GM23338 (cell line): ENCODE data around the gene TIMP3. TPM values are rescaled to one million over a fixed set of nuclear protein-coding genes. Genes with fewer than 3 reads are reported as not detected.

Experiments
- ATAC-seq: fragments of 200-7000 bp; cut with Tn5 transposase; 3 replicates; pipeline ENCODE4 v1.9.1; 2020
- DNase-seq: peaks from one replicate; pipeline ENCODE4 v3.0.0-alpha.2; 2015; ENCODE audit warnings: low spot score
- H2AFZ ChIP-seq: fragments of 200-600 bp; sonication (generic); 2 replicates; pipeline ENCODE4 v1.8.0; 2016; ENCODE audit warnings: antibody characterized with exemption, mild to moderate bottlenecking, moderate library complexity
- H3F3A ChIP-seq: fragments of 200-600 bp; sonication (generic); replicated peaks from 2 replicates; pipeline ENCODE4 v1.8.0; 2017; ENCODE audit warnings: antibody characterized with exemption, mixed run types, low read depth
- H3K27ac ChIP-seq: fragments of 200-600 bp; sonication (generic); 2 replicates; pipeline ENCODE4 v1.6.1; 2016; ENCODE audit warnings: low read depth
- H3K27me3 ChIP-seq: fragments of 200-600 bp; sonication (generic); 2 replicates; pipeline ENCODE4 v1.8.0; 2016; ENCODE audit warnings: mild to moderate bottlenecking, mixed run types, moderate library complexity; ENCODE audit not compliant: insufficient read depth
- H3K36me3 ChIP-seq: fragments of 200-600 bp; sonication (generic); 2 replicates; pipeline ENCODE4 v1.8.0; 2016; ENCODE audit warnings: mild to moderate bottlenecking; ENCODE audit not compliant: insufficient read depth
- H3K4me1 ChIP-seq: fragments of 200-600 bp; sonication (generic); 2 replicates; pipeline ENCODE4 v1.8.0; 2016; ENCODE audit warnings: mild to moderate bottlenecking, moderate library complexity; ENCODE audit not compliant: insufficient read depth
- H3K4me2 ChIP-seq: fragments of 200-600 bp; sonication (generic); 2 replicates; pipeline ENCODE4 v1.7.1; 2017; ENCODE audit warnings: mixed run types
- H3K4me3 ChIP-seq: fragments of 200-600 bp; sonication (generic); 2 replicates; pipeline ENCODE4 v1.6.1; 2016; ENCODE audit warnings: mixed run types
- H3K79me2 ChIP-seq: fragments of 200-600 bp; sonication (generic); replicated peaks from 2 replicates; pipeline ENCODE4 v1.8.0; 2017; ENCODE audit warnings: mild to moderate bottlenecking; ENCODE audit not compliant: insufficient read depth
- H3K9me2 ChIP-seq: fragments of 200-600 bp; sonication (generic); 2 replicates; pipeline ENCODE4 v1.8.0; 2017; ENCODE audit not compliant: insufficient read depth
- H4K20me1 ChIP-seq: fragments of 200-600 bp; sonication (generic); replicated peaks from 2 replicates; pipeline ENCODE4 v1.8.0; 2017; ENCODE audit warnings: mild to moderate bottlenecking; ENCODE audit not compliant: insufficient read depth
- H3K27ac Mint-ChIP-seq: 2 replicates; pipeline ENCODE4 v1.8.0; 2020; ENCODE audit warnings: inconsistent platforms, mild to moderate bottlenecking, moderate library complexity, mixed read lengths
- H3K27me3 Mint-ChIP-seq: 3 replicates; pipeline ENCODE4 v1.8.0; 2022; ENCODE audit warnings: low read depth, mild to moderate bottlenecking, moderate library complexity, mixed read lengths, inconsistent platforms; ENCODE audit not compliant: insufficient read depth, poor library complexity
- H3K36me3 Mint-ChIP-seq: 3 replicates; pipeline ENCODE4 v1.8.0; 2021; ENCODE audit warnings: low read depth, mild to moderate bottlenecking, inconsistent platforms, moderate library complexity, mixed read lengths
- H3K4me1 Mint-ChIP-seq: 3 replicates; pipeline ENCODE4 v1.8.0; 2020; ENCODE audit warnings: mild to moderate bottlenecking, inconsistent platforms, mixed read lengths
- H3K4me3 Mint-ChIP-seq: 3 replicates; pipeline ENCODE4 v1.8.0; 2021; ENCODE audit warnings: moderate library complexity, mild to moderate bottlenecking, inconsistent platforms, mixed read lengths
- H3K9me3 Mint-ChIP-seq: 3 replicates; pipeline ENCODE4 v1.8.0; 2020; ENCODE audit warnings: moderate library complexity, mild to moderate bottlenecking, inconsistent platforms, mixed read lengths
- CREB1 ChIP-seq: fragments of 250-450 bp; sonication (Bioruptor Pico); IDR thresholded peaks from 2 replicates; pipeline ENCODE4 v1.5.0; 2020; ENCODE audit warnings: low read depth, mild to moderate bottlenecking, moderate library complexity
- CTCF ChIP-seq, 2 experiments: fragments of 200-600 bp in 1 of 2; sonication (generic) in 1 of 2; conservative IDR thresholded peaks; 2 replicates each; pipeline versions ENCODE4 v1.5.1 to v1.6.1; 2016 to 2017; ENCODE audit warnings: antibody characterized with exemption in 2 of 2, low read depth in 2 of 2, mild to moderate bottlenecking in 2 of 2, moderate library complexity in 1 of 2
- ETS1 ChIP-seq: IDR thresholded peaks from 2 replicates; pipeline ENCODE4 v1.6.1; 2016; ENCODE audit warnings: antibody characterized with exemption
- EZH2 ChIP-seq: fragments of 200-600 bp; sonication (generic); IDR thresholded peaks from one replicate; pipeline ENCODE4 v1.8.0; 2017; ENCODE audit warnings: antibody characterized with exemption, mild to moderate bottlenecking, low read depth; ENCODE audit not compliant: unreplicated experiment
- EZH2phosphoT487 ChIP-seq: fragments of 200-600 bp; sonication (generic); IDR thresholded peaks from one replicate; pipeline ENCODE4 v1.8.1; 2018; ENCODE audit warnings: antibody characterized with exemption; ENCODE audit not compliant: unreplicated experiment
- JUNB ChIP-seq: IDR thresholded peaks from one replicate; pipeline ENCODE4 v1.6.1; 2016; ENCODE audit warnings: antibody characterized with exemption; ENCODE audit not compliant: unreplicated experiment
- POLR2AphosphoS5 ChIP-seq: IDR thresholded peaks from 2 replicates; pipeline ENCODE4 v1.6.1; 2016; ENCODE audit warnings: antibody characterized with exemption, low read depth
- STAT1 ChIP-seq: IDR thresholded peaks from one replicate; pipeline ENCODE4 v1.6.1; 2016; ENCODE audit warnings: antibody characterized with exemption; ENCODE audit not compliant: unreplicated experiment
- ZNF114 ChIP-seq: fragments of 250-450 bp; sonication (Bioruptor Pico); IDR thresholded peaks from 2 replicates; pipeline ENCODE4 v1.5.0; 2020; ENCODE audit warnings: mild to moderate bottlenecking, moderate library complexity
- ZNF331 ChIP-seq: fragments of 250-450 bp; sonication (Bioruptor Pico); IDR thresholded peaks from 2 replicates; pipeline ENCODE4 v1.5.0; 2020; ENCODE audit warnings: low read depth, mild to moderate bottlenecking, moderate library complexity
- polyA plus RNA-seq: library from polyadenylated mRNA; unstranded; fragments of >200 nt; fragmentation: Nextera tagmentation; extraction: Ambion mirVana; gene quantifications from 2 replicates; pipeline ENCODE4 v1.2.1, GENCODE V29; 2016
- total RNA-seq: library from RNA; depleted of rRNA; stranded (reverse); fragments of >200 nt; shearing (Covaris generic); gene quantifications from 2 replicates; pipeline ENCODE4 v1.2.3, GENCODE V29; 2014
- TF ChIP-seq, protein P1 (sequence below): IDR thresholded peaks from one replicate; pipeline ENCODE4 v1.6.1; 2018; ENCODE audit warnings: antibody characterized with exemption; ENCODE audit not compliant: unreplicated experiment
- TF ChIP-seq, protein P2 (sequence below): fragments of 250-450 bp; sonication (Bioruptor Pico); IDR thresholded peaks from 2 replicates; pipeline ENCODE4 v1.5.0; 2020; ENCODE audit warnings: mild to moderate bottlenecking, moderate library complexity

TIMP3 gene
- total and polyA plus RNA-seq, 2 experiments from 2014 or later = 1.4 to 4.3 TPM

- TF ChIP-seq, protein P1, sequence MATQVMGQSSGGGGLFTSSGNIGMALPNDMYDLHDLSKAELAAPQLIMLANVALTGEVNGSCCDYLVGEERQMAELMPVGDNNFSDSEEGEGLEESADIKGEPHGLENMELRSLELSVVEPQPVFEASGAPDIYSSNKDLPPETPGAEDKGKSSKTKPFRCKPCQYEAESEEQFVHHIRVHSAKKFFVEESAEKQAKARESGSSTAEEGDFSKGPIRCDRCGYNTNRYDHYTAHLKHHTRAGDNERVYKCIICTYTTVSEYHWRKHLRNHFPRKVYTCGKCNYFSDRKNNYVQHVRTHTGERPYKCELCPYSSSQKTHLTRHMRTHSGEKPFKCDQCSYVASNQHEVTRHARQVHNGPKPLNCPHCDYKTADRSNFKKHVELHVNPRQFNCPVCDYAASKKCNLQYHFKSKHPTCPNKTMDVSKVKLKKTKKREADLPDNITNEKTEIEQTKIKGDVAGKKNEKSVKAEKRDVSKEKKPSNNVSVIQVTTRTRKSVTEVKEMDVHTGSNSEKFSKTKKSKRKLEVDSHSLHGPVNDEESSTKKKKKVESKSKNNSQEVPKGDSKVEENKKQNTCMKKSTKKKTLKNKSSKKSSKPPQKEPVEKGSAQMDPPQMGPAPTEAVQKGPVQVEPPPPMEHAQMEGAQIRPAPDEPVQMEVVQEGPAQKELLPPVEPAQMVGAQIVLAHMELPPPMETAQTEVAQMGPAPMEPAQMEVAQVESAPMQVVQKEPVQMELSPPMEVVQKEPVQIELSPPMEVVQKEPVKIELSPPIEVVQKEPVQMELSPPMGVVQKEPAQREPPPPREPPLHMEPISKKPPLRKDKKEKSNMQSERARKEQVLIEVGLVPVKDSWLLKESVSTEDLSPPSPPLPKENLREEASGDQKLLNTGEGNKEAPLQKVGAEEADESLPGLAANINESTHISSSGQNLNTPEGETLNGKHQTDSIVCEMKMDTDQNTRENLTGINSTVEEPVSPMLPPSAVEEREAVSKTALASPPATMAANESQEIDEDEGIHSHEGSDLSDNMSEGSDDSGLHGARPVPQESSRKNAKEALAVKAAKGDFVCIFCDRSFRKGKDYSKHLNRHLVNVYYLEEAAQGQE = no peak
- TF ChIP-seq JUNB = no peak
- TF ChIP-seq CTCF (conservative IDR thresholded peaks at IDR 0.05; ENCODE audit: low read depth in 2 of 2) = no peak
- TF ChIP-seq ETS1 = no peak
- TF ChIP-seq EZH2phosphoT487 = no peak
- TF ChIP-seq EZH2 = no peak
- no peak for TF ChIP-seq CREB1 (CRISPR knock-in tag)
- no peak for TF ChIP-seq ZNF114
- no peak for TF ChIP-seq STAT1
- no peak for TF ChIP-seq ZNF331 (CRISPR knock-in tag)
Measured at GRCh38 chr22:32837142-32837541, 35.6 kb downstream of the TIMP3 start (continued).

- H4K20me1 ChIP-seq = peaks cover 6% of the 10 kb centered on the region
- no peaks in the 10 kb centered on the region for H3K79me2 ChIP-seq
- H3K36me3 Mint-ChIP-seq = no peaks in the 10 kb centered on the region; the same call in 2 of the 3 replicates
- H3F3A ChIP-seq = no peaks in the 10 kb centered on the region
- no peaks in the 10 kb centered on the region for H3K9me2 ChIP-seq
- no peak for TF ChIP-seq POLR2AphosphoS5
- TF ChIP-seq, protein P2, sequence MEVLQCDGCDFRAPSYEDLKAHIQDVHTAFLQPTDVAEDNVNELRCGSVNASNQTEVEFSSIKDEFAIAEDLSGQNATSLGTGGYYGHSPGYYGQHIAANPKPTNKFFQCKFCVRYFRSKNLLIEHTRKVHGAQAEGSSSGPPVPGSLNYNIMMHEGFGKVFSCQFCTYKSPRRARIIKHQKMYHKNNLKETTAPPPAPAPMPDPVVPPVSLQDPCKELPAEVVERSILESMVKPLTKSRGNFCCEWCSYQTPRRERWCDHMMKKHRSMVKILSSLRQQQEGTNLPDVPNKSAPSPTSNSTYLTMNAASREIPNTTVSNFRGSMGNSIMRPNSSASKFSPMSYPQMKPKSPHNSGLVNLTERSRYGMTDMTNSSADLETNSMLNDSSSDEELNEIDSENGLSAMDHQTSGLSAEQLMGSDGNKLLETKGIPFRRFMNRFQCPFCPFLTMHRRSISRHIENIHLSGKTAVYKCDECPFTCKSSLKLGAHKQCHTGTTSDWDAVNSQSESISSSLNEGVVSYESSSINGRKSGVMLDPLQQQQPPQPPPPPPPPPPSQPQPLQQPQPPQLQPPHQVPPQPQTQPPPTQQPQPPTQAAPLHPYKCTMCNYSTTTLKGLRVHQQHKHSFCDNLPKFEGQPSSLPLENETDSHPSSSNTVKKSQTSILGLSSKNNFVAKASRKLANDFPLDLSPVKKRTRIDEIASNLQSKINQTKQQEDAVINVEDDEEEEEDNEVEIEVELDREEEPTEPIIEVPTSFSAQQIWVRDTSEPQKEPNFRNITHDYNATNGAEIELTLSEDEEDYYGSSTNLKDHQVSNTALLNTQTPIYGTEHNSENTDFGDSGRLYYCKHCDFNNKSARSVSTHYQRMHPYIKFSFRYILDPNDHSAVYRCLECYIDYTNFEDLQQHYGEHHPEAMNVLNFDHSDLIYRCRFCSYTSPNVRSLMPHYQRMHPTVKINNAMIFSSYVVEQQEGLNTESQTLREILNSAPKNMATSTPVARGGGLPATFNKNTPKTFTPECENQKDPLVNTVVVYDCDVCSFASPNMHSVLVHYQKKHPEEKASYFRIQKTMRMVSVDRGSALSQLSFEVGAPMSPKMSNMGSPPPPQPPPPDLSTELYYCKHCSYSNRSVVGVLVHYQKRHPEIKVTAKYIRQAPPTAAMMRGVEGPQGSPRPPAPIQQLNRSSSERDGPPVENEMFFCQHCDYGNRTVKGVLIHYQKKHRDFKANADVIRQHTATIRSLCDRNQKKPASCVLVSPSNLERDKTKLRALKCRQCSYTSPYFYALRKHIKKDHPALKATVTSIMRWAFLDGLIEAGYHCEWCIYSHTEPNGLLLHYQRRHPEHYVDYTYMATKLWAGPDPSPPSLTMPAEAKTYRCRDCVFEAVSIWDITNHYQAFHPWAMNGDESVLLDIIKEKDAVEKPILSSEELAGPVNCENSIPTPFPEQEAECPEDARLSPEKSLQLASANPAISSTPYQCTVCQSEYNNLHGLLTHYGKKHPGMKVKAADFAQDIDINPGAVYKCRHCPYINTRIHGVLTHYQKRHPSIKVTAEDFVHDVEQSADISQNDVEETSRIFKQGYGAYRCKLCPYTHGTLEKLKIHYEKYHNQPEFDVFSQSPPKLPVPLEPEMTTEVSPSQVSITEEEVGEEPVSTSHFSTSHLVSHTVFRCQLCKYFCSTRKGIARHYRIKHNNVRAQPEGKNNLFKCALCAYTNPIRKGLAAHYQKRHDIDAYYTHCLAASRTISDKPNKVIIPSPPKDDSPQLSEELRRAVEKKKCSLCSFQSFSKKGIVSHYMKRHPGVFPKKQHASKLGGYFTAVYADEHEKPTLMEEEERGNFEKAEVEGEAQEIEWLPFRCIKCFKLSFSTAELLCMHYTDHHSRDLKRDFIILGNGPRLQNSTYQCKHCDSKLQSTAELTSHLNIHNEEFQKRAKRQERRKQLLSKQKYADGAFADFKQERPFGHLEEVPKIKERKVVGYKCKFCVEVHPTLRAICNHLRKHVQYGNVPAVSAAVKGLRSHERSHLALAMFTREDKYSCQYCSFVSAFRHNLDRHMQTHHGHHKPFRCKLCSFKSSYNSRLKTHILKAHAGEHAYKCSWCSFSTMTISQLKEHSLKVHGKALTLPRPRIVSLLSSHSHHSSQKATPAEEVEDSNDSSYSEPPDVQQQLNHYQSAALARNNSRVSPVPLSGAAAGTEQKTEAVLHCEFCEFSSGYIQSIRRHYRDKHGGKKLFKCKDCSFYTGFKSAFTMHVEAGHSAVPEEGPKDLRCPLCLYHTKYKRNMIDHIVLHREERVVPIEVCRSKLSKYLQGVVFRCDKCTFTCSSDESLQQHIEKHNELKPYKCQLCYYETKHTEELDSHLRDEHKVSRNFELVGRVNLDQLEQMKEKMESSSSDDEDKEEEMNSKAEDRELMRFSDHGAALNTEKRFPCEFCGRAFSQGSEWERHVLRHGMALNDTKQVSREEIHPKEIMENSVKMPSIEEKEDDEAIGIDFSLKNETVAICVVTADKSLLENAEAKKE = no peak
- H3K4me1 ChIP-seq = no peaks in the 10 kb centered on the region
- peaks cover 3% of the 10 kb centered on the region for H3K27me3 Mint-ChIP-seq
- no peak for ATAC-seq
- no peak overlapping the region for H3K27ac Mint-ChIP-seq
- no peaks in the 10 kb centered on the region for H3K36me3 ChIP-seq
- no peak for DNase-seq
- H3K27me3 ChIP-seq = no peaks in the 10 kb centered on the region
- no peak overlapping the region for H2AFZ ChIP-seq
- no peak overlapping the region for H3K4me3 Mint-ChIP-seq
- no peak overlapping the region for H3K4me3 ChIP-seq
- H3K4me1 Mint-ChIP-seq = peaks cover 6% of the 10 kb centered on the region; the same call in 1 of the 3 replicates
- no peak overlapping the region for H3K4me2 ChIP-seq
- no peaks in the 10 kb centered on the region for H3K9me3 Mint-ChIP-seq
- no peak overlapping the region for H3K27ac ChIP-seq
Measured at GRCh38 chr22:32837803-32838202, 36.3 kb downstream of the TIMP3 start.
